Lung (tissue), 12 donors: Measurements from ENCODE around the gene RNMT. TPM values are rescaled to one million over a fixed set of nuclear protein-coding genes. Genes with fewer than 3 reads are reported as not detected.
"Not testable (repeated sequence)": the region's sequence is repeated elsewhere in the genome, so short reads cannot be mapped to it uniquely, and the experiment has no call there.

Experiments
- ATAC-seq: fragments of 200-7000 bp; cut with Tn5 transposase; one replicate; pipeline ENCODE4 v1.9.1; 2020; ENCODE audit warnings: moderate number of reproducible peaks; ENCODE audit not compliant: insufficient read depth, low FRiP score
- DNase-seq, 3 donors: peaks; one replicate each; pipeline ENCODE4 v3.0.0-alpha.2; 2013 to 2017
- H3K27ac ChIP-seq, 2 donors: one replicate each; pipeline ENCODE4 v1.5.1; 2013; ENCODE audit warnings: mild to moderate bottlenecking in 2 of 2, moderate library complexity in 2 of 2, control low read depth in 1 of 2, inconsistent platforms in 1 of 2, low read depth in 1 of 2, low read length in 1 of 2
- H3K27me3 ChIP-seq, 3 donors: one replicate each; pipeline ENCODE4 v1.5.1; 2013; ENCODE audit warnings: low read length in 2 of 3; ENCODE audit not compliant: control insufficient read depth in 3 of 3, insufficient read depth in 3 of 3
- H3K36me3 ChIP-seq, 4 donors: one replicate each; pipeline ENCODE4 v1.5.1; 2013; ENCODE audit warnings: low read length in 4 of 4, mild to moderate bottlenecking in 1 of 4, moderate library complexity in 1 of 4; ENCODE audit not compliant: control insufficient read depth in 4 of 4, insufficient read depth in 4 of 4
- H3K4me1 ChIP-seq, 5 donors: one replicate each; pipeline ENCODE4 v1.5.1; 2013; ENCODE audit warnings: low read length in 5 of 5, mild to moderate bottlenecking in 2 of 5, moderate library complexity in 1 of 5; ENCODE audit not compliant: control insufficient read depth in 5 of 5, insufficient read depth in 5 of 5
- H3K4me3 ChIP-seq: one replicate; pipeline ENCODE4 v1.5.1; 2013; ENCODE audit warnings: mild to moderate bottlenecking, control low read depth, moderate library complexity
- H3K9ac ChIP-seq, 2 donors: one replicate each; pipeline ENCODE4 v1.5.1; 2013; ENCODE audit warnings: low read length in 2 of 2, control low read depth in 1 of 2; ENCODE audit not compliant: insufficient read depth in 1 of 2
- H3K9me3 ChIP-seq, 4 donors: one replicate each; pipeline ENCODE4 v1.5.1; 2013; ENCODE audit warnings: low read length in 3 of 4, mild to moderate bottlenecking in 1 of 4, moderate library complexity in 1 of 4; ENCODE audit not compliant: control insufficient read depth in 4 of 4, insufficient read depth in 3 of 4
- WGBS, 2 donors: extraction: QIAGEN DNeasy Blood & Tissue Kit; methylation state at CpG; one replicate each; pipeline ENCODE4 v1.1.7; 2013; 5-methylcytosine and 5-hydroxymethylcytosine counted together
- polyA plus RNA-seq, 2 donors: library from polyadenylated mRNA; stranded (reverse); fragments of 200-250 nt; gene quantifications; one replicate each; pipeline ENCODE4 v1.2.1, GENCODE V29; 2013
- total RNA-seq, 2 donors: library from RNA; depleted of rRNA in 1 of 2; stranded (reverse); fragments of >200 nt in 1 of 2; gene quantifications; one replicate each; pipeline ENCODE4 v1.2.1, GENCODE V29; 2014 to 2021
- TF ChIP-seq, protein P1 (sequence below): IDR thresholded peaks from 2 replicates; pipeline ENCODE4 v1.5.1; 2012; ENCODE audit warnings: mild to moderate bottlenecking; ENCODE audit errors: control extremely low read depth, extremely low read depth
- donor health status: control.
- donor health status: control.
- donor health status: Bipolar disorder and iron deficiency.
- donor health status: healthy.
- donor health status: DM: yes; HTN: yes; CAD: no.

Gene RNMT
- total and polyA plus RNA-seq, 4 donors: 9.1 to 39.8 (median 17.7) TPM

DNA sequence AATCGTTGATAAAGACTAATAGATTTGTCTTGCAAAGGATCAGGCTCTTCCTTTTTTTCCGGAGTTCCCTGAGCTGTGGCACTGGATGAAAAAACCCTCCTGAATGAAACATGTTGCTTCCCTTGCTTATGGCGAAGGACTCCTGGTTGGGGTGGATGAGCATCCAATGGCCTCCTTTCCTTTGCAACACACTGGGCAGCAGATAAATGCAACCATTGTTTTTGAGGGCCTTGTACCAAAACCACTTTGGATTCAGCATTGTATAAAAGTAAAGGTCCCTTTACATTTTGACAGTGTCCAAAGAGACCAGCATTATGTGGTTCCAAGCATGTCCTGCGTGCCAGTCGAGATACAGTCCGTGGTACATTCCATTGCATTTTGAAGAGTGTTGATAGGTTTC is 44.8 kb upstream of the RNMT start:
- 97% methylated on average over 6 of the region's 6 CpGs for WGBS, 2 donors
- Histone ChIP-seq H3K9ac (no peak overlapping the region), H3K9me3 (peaks cover 0 to under 1% (median 0%) of the 10 kb centered on the region in 4 donors), H3K27me3 (no peaks in the 10 kb centered on the region), H3K4me1 (peaks cover 0 to 13% (median 0%) of the 10 kb centered on the region in 5 donors), H3K27ac (no peak overlapping the region), H3K4me3 (no peak overlapping the region), H3K36me3 (no peaks in the 10 kb centered on the region)
- TF ChIP-seq, protein P1, sequence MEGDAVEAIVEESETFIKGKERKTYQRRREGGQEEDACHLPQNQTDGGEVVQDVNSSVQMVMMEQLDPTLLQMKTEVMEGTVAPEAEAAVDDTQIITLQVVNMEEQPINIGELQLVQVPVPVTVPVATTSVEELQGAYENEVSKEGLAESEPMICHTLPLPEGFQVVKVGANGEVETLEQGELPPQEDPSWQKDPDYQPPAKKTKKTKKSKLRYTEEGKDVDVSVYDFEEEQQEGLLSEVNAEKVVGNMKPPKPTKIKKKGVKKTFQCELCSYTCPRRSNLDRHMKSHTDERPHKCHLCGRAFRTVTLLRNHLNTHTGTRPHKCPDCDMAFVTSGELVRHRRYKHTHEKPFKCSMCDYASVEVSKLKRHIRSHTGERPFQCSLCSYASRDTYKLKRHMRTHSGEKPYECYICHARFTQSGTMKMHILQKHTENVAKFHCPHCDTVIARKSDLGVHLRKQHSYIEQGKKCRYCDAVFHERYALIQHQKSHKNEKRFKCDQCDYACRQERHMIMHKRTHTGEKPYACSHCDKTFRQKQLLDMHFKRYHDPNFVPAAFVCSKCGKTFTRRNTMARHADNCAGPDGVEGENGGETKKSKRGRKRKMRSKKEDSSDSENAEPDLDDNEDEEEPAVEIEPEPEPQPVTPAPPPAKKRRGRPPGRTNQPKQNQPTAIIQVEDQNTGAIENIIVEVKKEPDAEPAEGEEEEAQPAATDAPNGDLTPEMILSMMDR: no peak
- no peak for ATAC-seq
- DNase-seq: no peak

DNA sequence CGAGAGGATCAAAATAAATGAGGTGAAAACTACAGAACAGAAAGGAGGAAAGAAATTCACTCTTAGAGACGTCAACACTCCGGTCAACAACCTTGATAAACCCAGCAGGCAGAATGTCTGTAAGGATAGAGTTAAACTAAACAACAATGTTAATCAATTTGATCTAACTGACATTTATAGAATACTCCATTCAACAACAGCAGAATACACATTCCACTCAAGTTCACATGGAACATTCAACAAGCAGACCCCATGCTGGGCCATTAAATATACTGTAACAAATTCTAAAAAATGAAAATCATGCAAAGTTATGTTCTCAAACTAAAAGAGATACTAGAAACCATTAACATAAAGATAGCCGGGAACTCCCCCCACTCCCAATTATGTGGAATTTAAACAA is 41.9 kb upstream of the RNMT start:
- DNase-seq (no peak), ATAC-seq (no peak)
- 90 to 94% methylated on average over 4 of the region's 4 CpGs for WGBS, 2 donors
- Histone ChIP-seq H3K4me3 (no peak overlapping the region), H3K27ac (no peak overlapping the region), H3K9ac (no peak overlapping the region), H3K4me1 (peaks cover 0 to 15% (median 0%) of the 10 kb centered on the region in 5 donors), H3K9me3 (no peaks in the 10 kb centered on the region), H3K36me3 (peaks cover 0 to 5% (median 0%) of the 10 kb centered on the region in 4 donors), H3K27me3 (no peaks in the 10 kb centered on the region)
- TF ChIP-seq, protein P1: no peak

DNA sequence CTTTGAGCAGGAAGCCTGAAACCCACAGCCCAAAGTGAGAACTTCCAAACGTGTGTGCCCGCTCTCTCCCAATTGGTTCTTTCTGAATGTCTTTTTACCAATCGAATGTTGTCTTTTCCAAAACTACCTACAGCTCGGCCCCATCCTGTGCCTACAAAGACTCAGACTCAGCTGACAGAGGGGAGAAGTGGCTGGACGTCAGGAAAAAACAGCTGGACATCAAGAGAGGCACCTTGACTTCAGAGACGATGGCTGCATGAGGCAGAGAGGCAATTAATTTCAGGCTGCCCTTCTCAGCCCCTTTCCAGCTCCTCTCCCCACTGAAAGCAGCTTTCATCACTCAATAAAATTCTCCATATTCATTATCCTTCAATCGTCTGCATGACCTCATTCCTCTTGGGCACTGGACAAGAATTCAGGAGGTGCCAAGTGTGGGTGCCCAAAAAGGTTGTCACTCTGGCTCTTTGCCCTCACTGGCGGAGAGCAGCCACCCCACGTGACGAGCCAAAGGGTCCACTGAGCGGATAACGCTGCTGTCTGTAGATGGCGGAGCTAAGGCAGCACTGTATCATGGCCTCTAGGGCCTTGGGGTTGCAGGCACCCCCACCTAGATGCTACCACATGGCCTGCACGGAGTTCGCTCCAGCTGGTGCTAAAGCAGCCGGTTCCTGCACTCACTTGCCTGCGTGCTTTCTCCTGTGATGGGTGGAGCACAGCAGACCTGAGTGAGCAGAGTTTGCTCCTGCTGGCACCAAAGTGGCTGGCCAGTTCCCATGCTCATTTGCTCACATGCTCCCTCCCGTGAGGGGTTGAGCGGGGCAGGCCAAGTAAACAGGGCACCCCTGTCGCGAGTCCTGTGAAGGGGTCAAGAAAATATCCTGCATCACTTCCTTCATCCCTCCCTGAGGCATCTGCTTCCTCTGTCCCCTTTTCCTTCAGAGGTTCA is 38.0 kb upstream of the RNMT start:
- WGBS, 2 donors: 93 to 94% methylated on average over 21 of the region's 21 CpGs
- Histone ChIP-seq H3K36me3 (peaks cover 0 to 5% (median 0%) of the 10 kb centered on the region in 4 donors), H3K4me1 (peaks cover 0 to 11% (median 0%) of the 10 kb centered on the region in 5 donors), H3K27ac (no peak overlapping the region), H3K9me3 (peaks cover 0 to 2% (median 0%) of the 10 kb centered on the region in 4 donors), H3K9ac (no peak overlapping the region), H3K4me3 (no peak overlapping the region), H3K27me3 (no peaks in the 10 kb centered on the region)
- DNase-seq: no peak
- TF ChIP-seq, protein P1: no peak
- no peak for ATAC-seq

DNA sequence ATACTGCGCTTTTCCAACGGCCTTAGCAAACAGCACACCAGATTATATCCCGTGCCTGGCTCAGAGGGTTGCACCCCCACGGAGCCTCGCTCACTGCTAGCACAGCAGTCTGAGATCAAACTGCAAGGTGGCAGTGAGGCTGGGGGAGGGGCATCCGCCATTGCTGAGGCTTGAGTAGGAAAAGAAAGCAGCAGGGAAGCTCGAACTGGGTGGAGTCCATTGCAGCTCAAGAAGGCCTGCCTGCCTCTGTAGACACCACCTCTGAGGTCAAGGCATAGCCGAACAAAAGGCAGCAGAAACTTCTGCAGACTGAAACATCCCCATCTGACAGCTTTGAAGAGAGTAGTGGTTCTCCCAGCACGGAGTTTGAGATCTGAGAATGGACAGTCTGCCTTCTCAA is 36.4 kb upstream of the RNMT start:
- not testable (repeated sequence) for H3K36me3 ChIP-seq, H3K27me3 ChIP-seq, H3K27ac ChIP-seq, ATAC-seq, H3K4me3 ChIP-seq, H3K4me1 ChIP-seq, H3K9ac ChIP-seq, DNase-seq, H3K9me3 ChIP-seq
- WGBS, 2 donors: 97% methylated on average over 9 of the region's 9 CpGs

DNA sequence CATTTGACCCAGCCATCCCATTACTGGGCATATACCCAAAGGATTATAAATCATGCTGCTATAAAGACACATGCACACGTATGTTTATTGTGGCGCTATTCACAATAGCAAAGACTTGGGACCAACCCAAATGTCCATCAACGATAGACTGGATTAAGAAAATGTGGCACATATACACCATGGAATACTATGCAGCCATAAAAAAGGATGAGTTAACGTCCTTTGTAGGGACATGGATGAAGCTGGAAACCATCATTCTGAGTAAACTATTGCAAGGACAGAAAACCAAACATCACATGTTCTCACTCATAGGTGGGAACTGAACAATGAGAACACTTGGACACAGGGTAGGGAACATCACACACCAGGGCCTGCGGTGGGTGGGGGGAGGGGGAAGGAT is 31.1 kb upstream of the RNMT start:
- H3K36me3 ChIP-seq, ATAC-seq, H3K9me3 ChIP-seq, H3K27me3 ChIP-seq, H3K9ac ChIP-seq, DNase-seq, H3K4me3 ChIP-seq, H3K4me1 ChIP-seq, H3K27ac ChIP-seq: not testable (repeated sequence)
- WGBS, 2 donors: 93 to 94% methylated on average over 5 of the region's 5 CpGs
